Islet precursor cell (in vitro differentiated cells): Measurements from ENCODE around the gene DEAF1.
"Not testable (repeated sequence)": the region's sequence is repeated elsewhere in the genome, so short reads cannot be mapped to it uniquely, and the experiment has no call there.

Experiments used
- DNase-seq: peaks from one replicate; pipeline ENCODE4 v3.0.0-alpha.2; 2018

Gene DEAF1

DNA sequence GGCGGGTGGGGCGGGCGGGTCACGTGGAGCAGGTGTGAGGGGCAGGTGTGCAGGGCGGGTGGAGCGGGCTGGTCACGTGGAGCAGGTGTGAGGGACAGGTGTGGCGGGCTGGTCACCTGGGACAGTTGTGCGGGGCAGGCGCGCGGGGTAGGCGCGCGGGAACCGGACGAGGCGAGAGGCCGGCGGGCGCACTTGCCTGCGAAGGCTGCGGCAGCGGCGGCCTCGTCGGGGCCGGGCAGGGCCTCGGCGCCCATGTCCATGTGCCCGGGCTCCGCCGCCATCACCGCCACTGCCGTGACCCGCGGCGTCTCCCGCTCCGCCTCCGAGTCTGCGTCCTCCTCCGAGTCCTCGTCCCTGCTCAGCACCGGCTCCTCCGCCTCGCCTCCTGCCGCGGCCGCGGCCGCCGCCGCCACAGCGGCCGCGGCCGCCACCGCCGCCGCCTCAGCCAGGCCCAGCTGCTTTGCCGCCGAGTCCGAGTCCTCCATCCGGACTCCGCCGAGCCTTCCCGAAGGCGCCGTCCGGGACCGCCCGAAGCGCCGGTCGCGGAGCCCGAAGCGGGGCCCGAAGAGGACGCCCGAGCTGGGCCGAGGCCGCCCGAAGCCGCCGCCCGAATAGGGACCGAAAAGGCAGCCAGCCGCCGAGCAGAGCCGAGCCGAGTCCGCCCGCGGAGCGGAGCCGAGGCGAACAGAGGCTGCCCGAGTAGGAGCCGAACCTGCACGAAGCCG lies at the start of gene DEAF1:
TSS of gene DEAF1 (minus strand) at position 660 of the 725 bp plus-strand sequence. CDS start at position 485, 175 bp downstream.
- peak; percentile 98 for DNase-seq

GRCh38 chr11:742571-743201 lies 47.7 kb upstream of the DEAF1 start:
- no peak for DNase-seq

DNA sequence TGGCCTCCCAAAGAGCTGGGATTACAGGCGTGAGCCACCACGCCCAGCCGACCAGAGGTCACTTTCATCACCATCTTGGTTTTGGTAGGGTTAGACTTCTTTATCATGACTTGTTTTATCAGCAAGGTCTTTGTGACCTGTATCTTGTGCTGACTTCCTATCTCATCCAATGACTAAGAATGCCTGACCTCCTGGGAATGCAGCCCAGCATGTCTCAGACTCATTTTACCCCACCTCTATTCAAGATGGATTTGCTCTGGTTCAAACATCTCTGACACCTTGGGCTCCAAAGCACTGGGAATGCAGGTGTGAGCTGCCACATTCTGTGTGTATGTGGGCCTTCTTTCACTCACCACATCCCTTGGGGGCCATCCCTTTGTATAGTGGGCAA lies 47.1 kb upstream of the DEAF1 start:
- no peak for DNase-seq

DNA sequence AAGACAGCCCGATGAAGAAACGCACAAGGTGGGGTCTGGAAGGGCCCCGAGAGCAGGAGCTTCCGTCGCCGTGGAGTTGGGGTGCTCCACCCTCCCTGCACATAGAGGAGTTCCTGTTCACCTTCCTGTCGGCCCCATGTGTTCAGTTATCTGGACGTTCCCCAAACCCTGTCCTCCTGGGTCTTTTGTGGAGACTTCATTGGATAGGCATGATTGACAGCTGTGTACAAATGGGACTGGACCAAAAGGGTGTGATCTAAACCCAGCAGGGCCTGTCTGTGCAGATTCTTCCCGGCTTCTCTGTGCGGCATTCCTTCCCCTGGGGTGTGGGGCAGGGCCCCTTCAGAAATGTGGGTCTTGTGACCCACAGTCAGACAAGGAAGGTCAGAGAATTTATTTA lies 42.9 kb upstream of the DEAF1 start:
- peak; percentile 79 for DNase-seq

DNA sequence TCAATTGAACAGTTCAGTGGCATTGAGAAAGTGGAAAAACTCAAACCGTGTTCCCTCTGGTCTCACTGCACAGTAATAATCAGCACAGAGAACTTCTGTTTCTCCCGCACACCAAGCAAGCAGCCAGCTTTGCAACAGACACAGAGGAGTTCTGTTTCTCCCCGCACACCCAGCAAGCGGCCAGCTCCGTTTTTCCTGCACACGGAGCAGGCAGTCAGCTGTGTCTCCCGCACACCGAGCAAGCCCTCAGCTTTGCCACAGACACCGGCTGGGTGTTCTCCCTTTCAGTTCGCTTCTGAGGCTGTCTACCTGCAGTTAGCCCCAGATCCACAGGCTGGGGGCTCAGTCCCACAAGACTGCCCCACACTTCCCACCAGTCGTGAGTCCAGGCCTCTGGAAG lies 42.3 kb upstream of the DEAF1 start:
- DNase-seq = no peak

DNA sequence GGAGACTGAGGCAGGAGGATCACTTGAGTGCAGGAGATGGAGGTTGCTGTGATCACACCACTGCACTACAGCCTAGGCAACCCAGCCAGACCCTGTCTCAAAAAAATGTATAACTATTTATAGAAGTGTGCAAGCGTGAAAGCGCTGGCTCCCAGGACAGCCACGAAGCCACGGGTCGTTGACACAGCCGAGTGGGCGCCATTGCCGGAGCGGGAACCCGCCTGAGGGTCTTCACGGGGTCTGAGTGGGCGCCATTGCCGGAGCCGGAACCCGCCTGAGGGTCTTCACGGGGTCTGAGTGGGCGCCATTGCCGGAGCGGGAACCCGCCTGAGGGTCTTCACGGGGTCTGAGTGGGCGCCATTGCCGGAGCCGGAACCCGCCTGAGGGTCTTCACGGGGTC lies 39.5 kb upstream of the DEAF1 start:
- DNase-seq = not testable (repeated sequence)

- no peak for DNase-seq
These were observed 38.0 kb upstream of the DEAF1 start for GRCh38 chr11:733072-733471.

DNA sequence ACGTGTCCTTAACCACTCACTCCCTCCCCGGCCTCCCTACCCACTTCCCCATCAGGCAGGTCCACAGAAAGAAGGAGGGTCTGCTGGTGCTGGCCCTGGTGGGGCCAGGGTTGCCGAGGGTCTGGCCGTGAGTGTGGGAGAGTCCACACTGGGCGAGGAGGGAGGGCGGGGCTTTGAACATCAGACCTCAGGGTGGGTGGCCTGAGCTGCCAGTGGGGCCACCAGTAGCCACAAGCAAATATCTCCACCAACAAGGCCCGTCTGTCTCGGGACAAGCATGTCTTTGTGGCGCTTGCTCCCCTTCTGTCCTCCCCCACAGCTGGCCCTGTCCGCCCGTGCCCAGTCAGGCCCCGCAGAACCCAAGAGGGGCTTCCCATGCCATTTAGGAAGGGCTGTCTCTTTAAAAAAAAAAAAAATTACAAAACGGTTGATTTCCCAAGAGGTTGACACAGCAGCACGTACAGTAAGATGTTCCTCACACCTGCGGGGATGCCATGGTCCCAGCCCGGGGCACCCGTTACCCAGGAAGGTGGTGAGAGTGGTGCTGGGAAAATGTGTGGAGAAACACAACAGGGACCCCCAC lies 34.6 kb upstream of the DEAF1 start:
- DNase-seq = no peak

DNA sequence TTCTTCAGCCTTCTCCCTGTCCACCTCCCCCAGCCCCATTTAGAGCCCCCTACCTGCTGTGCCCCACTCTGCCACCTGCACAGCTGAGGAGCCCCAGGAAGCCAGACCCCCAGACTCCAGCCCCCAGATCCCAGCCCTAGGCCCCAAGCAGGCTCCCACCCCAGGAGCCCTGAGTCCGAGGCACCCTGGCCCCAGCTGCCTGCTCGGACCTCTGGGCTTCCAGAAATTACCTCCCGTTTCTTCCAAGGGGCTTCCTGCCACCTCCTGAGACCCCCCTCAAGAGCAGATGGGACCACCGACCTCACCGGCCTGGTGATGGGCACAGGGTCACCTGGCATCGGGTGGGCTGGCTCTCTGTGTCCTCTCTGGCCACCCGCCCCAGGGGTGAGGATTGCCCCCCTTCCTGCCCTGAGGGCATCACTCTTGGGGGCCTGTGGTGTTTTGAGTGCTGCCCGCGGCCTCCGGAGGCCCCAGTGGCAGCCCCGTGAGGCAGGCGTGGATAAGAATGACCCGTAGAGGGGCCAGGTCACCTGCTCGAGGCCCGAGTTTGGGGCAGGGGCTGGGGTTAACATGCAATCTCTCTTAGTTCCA lies 34.0 kb upstream of the DEAF1 start:
- DNase-seq = no peak

DNA sequence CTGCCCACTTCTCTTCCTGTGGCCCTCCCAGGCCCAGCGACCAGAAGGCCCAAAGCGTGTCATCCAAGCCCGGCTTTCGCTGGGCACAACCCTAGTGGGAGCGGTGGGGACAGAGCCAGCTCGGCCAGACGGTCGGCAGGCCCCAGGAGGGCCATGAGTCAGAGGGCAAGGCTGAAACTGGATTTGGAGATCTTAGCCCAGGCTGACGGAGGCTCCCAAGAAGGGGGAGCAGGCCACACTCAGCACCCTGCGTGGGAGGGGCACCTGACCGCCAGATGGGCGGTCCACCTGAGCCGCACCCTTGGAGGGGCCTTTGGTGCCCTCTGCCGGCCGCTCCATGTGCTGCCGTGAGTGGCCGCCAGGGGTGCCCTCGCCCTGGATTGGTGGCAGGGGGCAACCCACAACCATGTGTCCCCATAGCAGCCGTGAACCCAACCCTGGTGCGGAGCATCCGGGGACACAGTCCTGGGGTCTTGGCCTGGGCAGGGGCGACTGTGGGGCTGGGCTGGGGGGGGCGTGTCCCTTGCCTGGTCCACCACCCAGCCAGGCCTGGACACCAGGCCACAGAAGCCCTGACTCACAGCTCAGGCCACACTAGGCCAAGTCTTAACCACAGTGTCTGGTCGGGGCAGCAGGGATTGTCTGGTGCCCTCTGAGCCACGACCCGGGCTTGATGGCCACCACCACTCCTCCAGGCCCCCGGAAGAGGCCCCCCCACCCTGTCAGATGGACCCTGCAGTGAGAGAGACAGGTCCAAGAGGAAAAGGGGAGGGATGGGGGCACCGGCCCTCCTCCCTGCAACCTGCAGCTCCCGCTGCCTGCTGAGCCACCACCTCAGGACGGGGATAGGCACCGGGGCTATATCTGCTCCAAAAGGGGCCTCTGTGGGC lies 33.1 kb upstream of the DEAF1 start:
- DNase-seq = peak; percentile 96

- no peak for DNase-seq
These were observed 32.3 kb upstream of the DEAF1 start for GRCh38 chr11:727281-727701.

DNA sequence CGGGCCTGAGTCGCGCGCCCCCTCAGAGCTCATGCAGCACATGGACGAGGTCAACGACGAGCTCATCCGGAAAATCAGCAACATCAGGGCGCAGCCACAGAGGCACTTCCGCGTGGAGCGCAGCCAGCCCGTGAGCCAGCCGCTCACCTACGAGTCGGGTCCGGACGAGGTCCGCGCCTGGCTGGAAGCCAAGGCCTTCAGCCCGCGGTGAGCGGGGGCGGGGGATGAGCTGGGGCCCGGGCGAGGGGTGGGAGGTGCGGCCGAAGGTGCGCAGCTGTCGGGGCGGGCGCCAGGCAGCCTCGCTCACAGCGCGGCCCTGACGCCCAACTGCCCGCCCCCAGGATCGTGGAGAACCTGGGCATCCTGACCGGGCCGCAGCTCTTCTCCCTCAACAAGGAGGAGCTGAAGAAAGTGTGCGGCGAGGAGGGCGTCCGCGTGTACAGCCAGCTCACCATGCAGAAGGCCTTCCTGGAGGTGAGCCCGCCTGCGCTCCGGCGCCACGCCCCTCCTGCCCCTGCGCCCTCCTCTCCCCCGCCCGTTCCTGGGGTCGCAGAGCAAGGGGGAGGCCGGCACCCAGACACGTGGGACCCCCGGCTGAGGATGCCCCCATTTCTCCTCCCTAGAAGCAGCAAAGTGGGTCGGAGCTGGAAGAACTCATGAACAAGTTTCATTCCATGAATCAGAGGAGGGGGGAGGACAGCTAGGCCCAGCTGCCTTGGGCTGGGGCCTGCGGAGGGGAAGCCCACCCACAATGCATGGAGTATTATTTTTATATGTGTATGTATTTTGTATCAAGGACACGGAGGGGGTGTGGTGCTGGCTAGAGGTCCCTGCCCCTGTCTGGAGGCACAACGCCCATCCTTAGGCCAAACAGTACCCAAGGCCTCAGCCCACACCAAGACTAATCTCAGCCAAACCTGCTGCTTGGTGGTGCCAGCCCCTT lies 31.5 kb upstream of the DEAF1 start:
- DNase-seq = no peak

DNA sequence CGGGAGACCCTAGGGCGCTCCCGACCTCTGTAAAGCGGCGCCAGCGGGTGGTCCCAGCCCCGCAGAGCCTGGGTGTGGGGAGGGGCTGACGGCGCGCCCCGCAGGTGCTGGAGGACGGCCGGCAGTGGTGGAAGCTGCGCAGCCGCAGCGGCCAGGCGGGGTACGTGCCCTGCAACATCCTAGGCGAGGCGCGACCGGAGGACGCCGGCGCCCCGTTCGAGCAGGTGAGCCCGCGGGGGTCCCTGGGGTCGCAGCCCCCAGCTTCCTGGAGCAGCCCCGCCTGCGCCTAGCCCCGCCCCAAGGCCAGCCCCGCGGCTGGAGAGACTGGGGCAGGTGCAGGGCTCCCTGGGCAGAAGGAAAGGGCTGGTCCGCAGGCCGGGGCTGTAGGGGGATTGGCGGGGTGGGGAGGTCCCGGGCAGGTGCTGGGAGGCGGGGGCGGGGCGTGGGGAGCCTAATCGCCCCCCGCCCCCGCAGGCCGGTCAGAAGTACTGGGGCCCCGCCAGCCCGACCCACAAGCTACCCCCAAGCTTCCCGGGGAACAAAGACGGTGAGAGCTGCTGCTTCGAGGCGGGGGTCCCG lies 30.7 kb upstream of the DEAF1 start:
- DNase-seq = no peak

DNA sequence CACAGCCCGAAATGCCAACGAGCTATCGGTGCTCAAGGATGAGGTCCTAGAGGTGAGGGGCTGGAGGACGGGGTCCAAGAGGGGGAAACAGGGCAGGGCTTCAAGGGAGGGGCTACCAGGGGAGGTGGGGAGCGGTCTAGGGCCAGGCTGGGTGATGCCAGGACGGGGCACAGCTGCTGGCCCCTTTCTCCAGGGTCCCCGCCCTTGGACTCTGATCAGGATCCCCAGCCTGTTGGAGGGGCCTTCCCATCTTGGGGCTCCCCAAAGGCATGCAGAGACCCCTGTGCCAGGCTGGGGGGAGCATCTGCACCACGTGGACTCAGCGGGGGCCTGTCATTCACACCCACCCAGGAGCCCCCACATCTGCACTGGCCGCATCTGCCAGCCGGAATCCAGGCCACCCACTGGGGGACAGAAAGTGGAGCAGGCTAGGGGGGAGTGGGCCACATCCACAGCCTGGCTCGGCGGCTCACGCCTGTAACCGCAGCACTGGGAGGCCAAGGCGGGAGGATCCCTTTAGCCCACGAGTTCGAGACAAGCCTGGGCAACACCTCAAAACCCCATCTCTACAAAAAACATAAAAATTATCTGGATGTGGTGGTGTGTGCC lies 29.9 kb upstream of the DEAF1 start:
- DNase-seq = no peak

DNA sequence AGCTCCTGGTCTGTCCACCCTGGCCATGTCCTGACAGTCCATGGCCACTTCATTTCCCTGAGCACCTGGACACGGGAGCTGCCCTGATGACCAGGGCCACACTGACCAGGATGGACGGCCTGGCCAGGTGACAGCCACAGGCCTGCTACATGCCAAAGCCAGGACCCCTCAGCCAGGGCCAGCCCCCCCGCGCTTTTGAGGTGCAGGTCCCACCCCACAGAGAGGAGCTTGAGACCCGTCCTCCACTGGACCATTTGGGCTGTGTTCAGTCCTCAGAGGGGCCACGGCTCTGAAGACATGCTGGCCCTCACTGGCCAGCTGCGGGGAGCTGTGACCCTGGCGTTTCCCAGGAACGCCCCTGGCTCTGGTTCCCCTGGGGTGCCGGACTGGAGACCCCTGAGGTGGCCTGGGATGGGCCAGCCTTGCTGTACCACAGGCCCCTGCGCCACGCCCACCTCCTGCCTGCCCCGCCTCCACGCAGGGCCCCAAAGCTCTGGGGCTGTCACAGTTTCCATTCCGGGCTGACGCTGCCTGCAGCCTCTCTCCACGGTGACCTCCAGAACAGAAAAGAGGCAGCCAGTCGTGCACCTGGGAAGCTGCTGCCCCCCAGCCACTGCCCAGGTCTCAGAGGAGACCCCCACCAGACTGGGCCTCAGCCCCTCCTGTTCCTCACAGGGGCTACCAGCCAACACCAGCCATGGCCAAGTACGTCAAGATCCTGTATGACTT lies 29.2 kb upstream of the DEAF1 start:
- DNase-seq = no peak

- DNase-seq = no peak
These were observed 28.3 kb upstream of the DEAF1 start for GRCh38 chr11:723120-723883.

DNA sequence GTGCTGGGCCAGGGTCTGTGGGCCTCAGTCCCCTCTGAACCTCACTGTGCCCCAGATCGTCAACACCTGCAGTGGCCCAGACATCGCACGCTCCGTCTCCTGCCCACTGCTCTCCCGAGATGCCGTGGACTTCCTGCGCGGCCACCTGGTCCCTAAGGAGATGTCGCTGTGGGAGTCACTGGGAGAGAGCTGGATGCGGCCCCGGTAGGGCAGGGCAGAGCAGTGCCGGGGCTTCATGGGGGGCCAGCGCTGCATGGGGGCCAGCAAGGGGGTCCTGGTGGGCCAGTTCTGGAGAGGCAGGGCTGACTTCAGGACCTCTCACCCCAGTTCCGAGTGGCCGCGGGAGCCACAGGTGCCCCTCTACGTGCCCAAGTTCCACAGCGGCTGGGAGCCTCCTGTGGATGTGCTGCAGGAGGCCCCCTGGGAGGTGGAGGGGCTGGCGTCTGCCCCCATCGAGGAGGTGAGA lies 27.4 kb upstream of the DEAF1 start:
- no peak for DNase-seq

GRCh38 chr11:721741-722345 lies 26.8 kb upstream of the DEAF1 start:
- DNase-seq = no peak

DNA sequence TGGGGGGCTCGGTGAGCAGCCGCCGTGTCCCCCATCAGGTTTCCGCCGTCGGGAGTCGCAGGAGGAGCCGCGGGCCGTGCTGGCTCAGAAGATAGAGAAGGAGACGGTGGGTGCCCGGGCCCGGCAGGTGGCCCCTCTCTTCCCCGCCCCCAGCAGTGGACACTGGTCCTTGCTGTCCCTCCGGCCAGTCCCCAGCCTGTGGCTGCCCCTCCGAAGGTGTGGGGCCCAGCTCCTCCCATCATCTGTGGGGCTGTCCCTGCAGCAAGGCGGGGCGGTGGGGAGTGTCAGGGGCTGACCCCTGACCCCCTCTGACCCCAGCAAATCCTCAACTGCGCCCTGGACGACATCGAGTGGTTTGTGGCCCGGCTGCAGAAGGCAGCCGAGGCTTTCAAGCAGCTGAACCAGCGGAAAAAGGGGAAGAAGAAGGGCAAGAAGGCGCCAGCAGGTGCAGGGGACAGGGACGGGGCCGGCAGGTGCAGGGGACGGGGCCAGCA lies 26.3 kb upstream of the DEAF1 start:
- DNase-seq = no peak
